Stimulated activated CD8-positive, alpha-beta memory T cell treated with anti-CD3 and anti-CD28 coated beads, Interleukin-12 subunit alpha, Interleukin-12 subunit beta, amount 100 ng/mL, for 4 hours (primary cell): ENCODE measurements around the gene SHH.
A peak's percentile ranks its signal among the peaks of the same experiment; 100 is the strongest.

Source experiments
- DNase-seq: peaks from one replicate; pipeline ENCODE4 v3.0.0-alpha.2; 2020; ENCODE audit warnings: low read depth

Gene SHH

DNA sequence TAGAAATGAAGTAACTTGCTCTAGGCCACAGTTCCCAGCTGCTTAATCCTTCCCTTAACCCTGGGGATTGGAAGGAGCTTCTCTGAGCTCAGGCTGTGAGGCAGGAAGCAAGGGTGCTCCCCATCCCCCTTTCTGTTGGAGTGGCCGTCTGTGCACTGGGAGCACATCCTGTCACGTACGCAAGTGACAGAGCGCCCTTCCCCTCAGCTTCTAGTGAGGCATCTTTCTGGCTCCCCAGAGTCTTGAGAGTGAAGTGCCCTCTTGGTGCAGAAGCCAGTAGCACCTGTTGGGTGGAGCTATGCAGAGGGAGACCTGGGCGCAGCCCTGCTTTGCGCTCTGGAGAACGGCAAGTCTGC lies 47.8 kb downstream of the SHH start:
- no peak for DNase-seq

DNA sequence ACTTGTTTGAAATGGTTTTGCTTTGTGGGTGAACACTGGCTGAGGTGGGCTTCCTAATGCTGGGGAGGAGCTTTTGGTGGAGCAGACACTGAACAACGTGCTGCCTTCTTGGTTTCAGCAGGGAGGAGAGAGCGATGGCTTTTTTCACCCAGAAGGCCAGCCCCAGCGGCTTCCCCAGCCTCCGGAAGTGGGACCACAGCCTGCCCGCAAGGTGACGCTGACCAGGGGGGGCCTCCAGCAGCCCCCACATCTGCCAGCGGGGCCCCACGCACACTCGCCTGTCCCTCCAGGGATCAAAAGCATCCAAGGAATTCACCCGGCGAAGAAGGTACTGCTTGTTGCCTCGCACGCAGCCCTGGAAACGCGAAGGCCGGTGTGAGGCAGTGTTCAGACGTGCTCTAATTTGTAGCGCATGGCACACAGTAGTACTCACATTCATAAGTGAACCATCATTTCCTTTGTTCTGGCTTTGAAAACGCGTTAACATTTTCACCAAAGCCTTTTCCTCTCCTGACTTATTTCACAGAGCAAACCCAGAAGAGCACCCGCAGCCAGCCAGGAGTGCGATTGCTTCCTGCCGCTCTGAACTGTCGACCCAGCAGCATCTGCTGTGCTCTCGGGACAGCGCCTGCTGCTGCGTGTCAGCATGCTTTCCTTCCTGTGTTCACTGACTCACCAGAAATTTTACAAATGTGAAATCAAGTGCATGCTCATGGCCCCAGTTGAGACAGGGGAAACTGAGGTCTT lies 48.4 kb downstream of the SHH start:
- peak; percentile 34 for DNase-seq

DNA sequence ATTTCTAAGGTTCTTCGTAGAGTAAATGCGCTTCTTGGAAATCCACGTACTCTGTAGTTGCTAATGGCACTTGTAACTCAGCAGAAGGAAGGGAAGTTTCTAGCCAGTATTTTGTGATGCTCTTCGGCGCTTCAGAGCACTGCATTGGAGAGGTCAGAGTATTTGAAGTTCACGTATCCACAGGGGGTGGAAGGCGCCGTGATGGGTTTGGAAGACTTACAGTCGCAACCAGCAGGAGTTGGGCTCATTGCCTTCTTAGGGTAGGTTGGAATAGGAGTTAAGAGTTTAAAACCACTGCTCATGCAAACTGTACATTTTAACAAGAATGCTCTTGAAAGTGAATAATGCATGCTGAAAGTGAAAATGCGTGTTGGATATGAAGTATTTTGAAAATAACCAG lies 49.1 kb downstream of the SHH start:
- no peak for DNase-seq

DNA sequence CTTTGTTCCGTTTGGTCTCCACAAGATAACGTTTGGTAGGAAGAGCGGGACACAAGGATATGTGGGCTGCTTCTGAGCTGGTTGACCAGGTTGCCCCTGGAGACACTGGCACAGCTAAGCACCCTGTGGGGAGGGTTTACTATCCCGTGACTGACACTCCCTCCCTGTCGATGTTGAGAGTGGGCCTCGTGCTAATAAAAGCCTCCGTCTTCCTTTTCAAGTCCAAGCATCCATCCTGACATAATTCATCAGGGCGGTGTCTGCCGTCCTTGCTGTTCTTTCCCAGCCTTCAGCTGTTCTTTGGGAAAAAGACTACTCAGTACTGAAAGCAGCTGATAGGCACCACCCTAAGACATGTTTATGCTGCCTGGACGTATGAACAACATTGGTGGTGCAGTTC lies 49.6 kb downstream of the SHH start:
- DNase-seq = no peak

DNA sequence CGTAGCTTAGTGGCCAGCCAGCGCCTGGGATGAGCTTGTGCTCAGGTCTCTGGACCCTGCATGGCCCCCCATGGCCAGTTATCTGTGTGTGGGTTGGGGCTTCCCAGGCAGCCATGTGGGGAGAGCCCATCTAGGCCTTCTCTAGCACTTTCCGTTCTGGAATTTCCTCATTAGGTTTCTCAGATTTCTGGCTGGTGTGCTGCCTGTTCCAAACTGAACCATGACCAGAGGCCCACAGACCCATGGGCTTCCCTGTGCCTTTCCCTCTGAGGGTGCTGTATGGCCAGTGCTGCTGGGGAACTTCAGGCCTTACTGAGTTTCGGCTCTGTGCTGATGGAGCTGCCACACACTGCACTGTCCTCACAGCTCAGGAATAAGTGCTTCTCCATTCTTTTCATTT lies 50.2 kb downstream of the SHH start:
- DNase-seq = no peak

DNA sequence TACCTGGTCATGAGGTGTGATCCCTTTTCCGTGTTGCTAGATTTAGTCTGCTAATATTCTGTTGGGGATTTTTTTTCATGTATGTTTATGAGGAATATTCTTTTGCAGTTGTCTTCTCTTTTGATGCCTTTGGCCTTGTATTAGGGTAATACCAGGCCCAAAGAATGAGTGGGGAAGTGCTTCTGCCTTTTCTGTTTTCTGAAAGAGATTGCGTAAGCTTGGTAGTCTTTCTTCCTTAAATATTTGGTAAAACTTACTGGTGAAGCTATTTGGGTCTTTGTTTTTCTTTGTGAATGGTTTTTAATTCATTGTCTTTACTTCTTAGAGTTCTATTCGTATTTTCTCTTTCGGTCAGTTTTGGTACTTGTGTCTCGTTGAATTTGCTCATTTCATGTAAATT lies 51.1 kb downstream of the SHH start:
- DNase-seq = no peak

DNA sequence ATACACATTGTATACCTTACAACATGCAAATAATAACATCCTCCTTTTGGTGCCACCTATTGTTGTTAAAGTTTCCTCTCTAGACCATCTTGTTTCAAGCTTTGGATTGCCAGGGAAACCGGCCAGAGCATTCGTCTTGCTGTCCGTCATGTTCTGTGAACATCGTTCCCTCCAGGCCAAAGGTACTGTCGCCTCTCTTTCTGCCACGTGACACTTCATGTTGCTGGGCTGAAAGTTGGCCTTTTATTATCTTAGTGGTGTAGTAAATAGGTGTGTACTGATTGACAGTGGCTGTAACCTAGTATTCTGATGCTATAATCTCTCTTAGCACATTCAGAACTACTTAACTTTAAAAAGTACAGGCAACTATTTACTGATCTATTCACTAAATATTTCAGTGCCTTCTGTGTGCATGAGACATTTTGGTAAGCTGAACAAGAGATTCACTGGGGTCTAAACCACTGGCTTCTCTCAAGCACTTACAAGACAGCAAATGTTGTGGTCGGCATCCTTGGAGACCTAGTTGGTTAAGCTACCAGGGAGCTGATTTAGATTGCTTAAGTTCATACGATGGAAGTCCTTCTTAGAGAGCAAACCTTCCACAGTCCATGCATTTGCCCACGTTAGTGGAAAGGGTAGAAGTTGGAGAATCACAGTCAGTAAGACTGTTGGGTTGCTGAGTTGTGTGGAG lies 52.4 kb downstream of the SHH start:
- no peak for DNase-seq

DNA sequence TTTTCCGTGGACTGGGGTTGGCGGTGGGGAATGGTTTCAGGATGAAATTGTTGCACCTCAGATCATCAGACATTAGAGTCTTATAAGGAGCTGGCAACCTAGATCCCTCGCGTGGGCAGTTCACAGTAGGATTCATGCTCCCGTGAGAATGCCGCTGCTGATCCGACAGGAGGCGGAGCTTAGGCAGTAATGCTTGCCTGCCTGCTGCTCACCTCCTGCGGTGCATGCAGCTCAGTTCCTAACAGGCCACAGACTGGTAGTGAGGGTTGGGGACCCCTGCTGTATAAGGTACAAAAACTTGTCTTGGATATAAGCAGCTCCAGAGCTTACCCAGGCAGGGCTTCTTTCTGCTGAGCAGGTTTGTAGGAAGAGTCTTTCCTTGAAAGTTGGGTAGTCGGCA lies 53.9 kb downstream of the SHH start:
- DNase-seq = no peak

DNA sequence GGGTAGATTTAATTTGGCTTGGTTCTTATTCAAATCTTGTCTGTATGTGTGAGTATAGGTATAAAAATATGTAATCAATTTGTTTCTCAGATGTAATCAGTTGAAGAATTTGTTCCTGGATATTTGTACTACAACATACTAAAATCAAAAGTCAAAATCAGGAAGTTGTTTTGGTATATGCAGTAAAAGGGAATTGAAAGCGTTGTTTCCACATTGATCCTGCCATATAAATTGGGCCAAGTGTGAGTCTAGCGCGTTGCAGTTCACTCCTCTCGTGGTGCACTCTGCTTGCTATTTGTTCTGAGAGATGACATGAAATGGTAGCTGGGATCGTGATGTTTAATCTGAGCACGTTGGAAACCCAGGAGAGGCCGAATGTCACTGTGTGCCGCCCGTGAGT lies 55.9 kb downstream of the SHH start:
- no peak for DNase-seq

DNA sequence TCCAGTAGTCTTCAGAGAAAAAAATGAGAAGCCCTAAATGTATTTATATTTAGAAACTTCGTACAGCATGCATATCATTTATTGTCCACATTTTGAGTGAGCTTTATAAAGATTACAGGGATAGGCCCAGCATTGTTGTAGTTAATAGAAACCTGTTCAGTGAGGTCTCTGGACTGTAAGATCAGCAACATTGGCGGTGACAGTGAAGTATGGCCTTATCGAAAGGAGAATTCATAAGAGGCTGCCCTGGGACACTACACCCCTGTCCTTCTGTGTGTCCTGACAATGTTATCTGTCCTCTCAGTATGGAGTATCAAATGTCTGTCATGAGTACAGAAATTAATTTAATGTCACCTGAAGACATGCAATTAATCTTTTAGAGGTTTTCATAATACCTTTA lies 57.2 kb downstream of the SHH start:
- DNase-seq = no peak

DNA sequence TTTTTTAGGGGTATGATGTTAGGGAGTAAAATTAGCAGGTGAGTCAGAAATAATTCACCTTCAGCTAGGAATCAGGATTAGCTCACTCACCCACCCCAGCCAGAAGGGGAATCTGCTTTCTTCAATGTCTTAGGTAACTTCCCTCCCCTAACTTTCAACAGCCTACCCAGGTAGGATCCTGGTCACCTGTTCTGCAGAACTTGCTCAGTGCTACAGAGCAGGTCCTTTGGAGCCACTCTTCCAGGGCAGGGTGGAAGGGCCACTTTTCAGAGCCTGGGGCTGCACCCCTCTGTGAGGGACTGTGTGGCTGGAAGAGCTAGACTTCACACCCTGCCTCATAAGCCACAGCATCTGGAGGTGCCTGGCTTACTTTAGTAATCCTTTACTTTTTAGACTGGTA lies 58.1 kb downstream of the SHH start:
- no peak for DNase-seq

DNA sequence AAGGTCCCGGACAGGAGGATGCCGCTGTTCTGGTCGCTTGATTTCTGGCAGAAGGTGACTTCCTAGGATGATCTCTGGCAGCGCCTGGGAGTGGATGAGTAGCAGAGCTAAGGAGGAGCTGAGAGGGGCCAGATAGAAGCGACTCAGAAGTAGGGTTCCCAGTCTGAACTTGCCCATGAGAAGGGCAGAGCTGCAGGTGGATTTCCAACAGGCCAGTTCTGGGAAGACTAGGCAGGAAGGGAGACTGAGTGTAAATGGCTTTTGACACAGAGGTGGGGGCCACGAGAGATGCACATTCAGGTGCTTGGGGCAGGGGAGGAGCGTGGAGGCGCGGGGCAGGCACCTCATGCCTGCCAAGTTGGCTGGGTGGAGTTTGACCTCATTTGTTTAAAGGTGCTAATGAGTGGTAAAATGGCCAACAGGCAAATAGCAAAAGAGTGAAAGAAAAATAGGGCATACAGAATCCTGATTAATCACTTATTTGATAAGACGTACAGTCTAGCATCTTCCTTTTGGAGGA lies 58.8 kb downstream of the SHH start:
- DNase-seq = no peak

DNA sequence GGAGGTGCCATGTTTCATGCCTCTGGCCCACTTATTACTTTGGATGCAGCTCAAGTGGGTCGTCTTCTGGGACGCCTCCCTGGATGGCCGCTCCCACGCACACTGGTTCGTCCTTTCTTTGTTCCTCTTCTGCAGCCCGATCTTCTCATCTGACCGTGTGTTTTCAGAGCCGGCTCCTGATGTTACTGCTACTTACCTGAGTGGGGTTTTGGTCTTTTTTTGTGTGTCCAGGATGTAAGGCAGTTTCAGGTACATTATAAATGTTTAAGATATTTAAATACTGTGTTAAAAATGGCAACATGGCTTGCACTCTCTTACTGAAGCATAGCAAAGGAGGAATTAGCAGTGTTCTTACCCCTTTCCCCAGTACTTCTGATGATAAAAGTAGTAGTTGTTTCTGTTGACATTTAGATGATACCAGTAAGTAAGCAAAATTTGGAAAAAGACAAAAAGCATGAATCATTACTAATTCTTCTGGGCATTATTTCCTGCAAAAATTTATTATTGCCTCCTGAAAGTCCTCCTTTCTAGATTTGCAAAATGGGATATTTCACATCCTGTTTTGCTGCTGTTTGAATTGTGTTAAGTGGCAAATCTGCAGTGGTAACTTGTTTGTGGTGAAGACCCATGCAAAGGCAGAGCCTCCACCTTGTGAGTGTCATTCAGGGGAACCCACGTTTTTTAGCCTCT lies 59.4 kb downstream of the SHH start:
- DNase-seq = no peak

DNA sequence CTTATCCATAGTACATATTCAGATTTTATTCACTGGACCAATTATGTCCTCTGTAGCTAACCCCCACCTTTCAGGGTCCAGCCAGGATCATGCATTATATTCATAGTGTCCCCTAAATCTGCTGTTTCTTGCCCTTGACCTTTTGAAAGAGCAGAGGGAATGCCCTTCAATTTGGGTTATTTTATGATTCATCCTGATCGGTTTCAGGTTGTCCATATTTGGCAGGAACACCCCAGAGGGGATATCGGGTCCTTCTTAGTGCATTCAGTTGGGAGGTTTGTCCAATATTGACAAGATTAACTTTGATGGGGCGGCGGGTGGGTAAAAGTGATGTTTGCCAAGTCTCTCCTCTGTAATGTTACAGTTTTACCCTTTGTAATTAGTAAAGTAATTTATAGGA lies 60.9 kb downstream of the SHH start:
- DNase-seq = no peak

DNA sequence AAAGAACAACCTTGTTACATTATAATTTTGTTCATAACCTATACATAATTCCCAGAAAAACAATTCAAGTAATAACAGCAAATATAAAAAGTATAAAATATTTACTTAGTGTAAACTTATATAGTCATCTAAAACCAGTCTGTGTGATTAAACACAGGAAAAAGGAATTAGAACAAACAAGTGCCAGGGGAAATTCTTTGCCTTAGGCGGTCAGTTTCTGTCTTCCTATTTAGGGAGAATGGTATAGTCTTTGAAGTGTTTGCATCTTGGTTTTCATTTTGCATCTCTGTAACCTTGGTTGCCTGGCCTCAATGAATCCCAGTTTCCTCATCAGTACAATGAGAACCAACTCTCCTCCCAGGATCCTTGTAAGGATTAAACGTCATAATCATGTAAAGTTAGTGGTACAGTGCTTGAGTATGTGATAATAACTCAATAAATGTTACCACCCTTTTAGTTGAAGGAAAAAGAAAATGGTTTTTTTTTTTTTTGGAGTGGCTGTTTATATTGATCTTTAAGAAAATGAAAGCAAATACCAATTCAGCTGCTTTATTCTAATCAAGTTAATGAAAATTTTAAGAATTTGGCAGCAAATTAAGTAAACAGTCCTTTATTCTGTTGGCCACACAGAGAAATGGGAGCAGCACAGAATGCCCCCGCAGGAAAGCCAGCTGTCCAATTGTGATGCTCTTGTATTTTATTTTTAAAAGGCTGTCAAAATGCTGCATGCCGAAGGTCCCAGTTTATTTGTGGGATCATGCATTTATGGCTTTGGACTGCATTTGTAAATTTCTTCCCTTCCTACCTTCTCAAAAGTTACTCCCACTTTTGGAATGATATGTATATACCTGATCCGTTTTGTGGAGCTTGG lies 61.8 kb downstream of the SHH start:
- no peak for DNase-seq
